ENCODE results near the gene CSNK1G2.

DNA sequence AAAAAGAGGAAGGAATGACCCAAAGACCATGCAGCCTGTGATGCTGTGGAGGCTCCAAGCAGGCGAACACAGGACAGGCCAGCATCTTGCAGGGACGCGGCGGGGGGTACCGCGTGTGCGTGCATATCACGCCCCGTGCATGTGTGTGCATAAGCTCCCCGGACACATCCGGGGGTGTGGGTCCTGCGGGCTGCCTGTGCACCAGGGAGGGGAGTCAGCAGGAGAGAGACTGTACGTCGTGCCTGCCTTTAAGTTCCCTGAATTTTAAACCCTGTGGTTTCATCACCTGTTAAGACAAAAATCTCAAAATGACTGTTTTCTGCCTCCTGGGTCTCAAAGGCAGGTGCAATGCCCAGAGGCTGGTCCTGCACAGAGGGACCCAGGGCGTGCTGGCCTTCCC is 19.1 kb upstream of the CSNK1G2 start:
- TF ChIP-seq, protein P1, sequence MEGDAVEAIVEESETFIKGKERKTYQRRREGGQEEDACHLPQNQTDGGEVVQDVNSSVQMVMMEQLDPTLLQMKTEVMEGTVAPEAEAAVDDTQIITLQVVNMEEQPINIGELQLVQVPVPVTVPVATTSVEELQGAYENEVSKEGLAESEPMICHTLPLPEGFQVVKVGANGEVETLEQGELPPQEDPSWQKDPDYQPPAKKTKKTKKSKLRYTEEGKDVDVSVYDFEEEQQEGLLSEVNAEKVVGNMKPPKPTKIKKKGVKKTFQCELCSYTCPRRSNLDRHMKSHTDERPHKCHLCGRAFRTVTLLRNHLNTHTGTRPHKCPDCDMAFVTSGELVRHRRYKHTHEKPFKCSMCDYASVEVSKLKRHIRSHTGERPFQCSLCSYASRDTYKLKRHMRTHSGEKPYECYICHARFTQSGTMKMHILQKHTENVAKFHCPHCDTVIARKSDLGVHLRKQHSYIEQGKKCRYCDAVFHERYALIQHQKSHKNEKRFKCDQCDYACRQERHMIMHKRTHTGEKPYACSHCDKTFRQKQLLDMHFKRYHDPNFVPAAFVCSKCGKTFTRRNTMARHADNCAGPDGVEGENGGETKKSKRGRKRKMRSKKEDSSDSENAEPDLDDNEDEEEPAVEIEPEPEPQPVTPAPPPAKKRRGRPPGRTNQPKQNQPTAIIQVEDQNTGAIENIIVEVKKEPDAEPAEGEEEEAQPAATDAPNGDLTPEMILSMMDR (IDR thresholded peaks at IDR 0.05; ENCODE audit: low read length) = no peak
- no peak for TF ChIP-seq EZH2 (optimal IDR thresholded peaks at IDR 0.05; ENCODE audit: low read depth, low read length)

Measured in MM.1S (cell line).